Stomach (tissue), 4 donors: ENCODE data around the gene BRPF1.

ENCODE experiments used
- EP300 ChIP-seq: sonication (generic); formaldehyde crosslinking; IDR thresholded peaks from one replicate; pipeline ENCODE4 v1.6.1; 2017; ENCODE audit warnings: antibody characterized with exemption
- POLR2A ChIP-seq, 4 donors: fragments of 450-650 bp; IDR thresholded peaks; one replicate each; pipeline ENCODE4 v1.6.1; 2016; ENCODE audit warnings: antibody characterized with exemption in 4 of 4, control low read depth in 2 of 4, mild to moderate bottlenecking in 1 of 4, moderate library complexity in 1 of 4
- POLR2AphosphoS5 ChIP-seq, 3 donors: sonication (generic); formaldehyde crosslinking; IDR thresholded peaks; one replicate each; pipeline ENCODE4 v1.6.1; 2016; ENCODE audit warnings: antibody characterized with exemption in 3 of 3
- TF ChIP-seq, protein P1 (sequence below), 7 experiments: fragments of 450-650 bp in 4 of 7; fragments of 200-600 bp in 3 of 7; sonication (generic) in 3 of 7; IDR thresholded peaks; one replicate each; pipeline ENCODE4 v1.5.1; 2016 to 2019; ENCODE audit warnings: antibody characterized with exemption in 7 of 7, control low read depth in 2 of 7, mild to moderate bottlenecking in 1 of 7

DNA sequence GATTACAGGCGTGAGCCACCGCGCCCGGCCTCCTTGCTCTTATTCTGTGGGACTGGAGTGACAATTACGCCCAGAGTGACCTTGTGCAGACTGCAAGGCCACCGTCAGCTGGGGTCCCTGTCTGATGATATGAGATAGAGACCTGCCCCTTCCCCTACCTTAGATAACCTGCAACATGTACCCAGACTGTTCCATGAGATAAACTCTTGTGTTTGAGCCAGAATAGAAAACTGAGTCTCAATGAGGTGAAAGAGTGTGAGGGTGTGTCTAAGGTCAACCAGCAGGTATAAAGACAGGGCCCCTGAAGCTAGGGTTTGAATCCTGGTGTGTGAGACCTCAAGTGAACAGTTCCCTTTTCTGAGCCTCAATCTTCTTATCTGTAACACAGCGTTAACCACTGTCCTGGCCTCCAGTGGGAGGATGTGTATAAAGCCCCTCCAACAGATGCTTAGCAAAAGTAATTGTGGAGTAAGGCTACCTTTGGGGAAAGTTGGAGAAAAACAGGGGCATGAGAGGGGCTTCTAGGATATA, 54.7 kb downstream of the BRPF1 start:
- TF ChIP-seq, protein P1, sequence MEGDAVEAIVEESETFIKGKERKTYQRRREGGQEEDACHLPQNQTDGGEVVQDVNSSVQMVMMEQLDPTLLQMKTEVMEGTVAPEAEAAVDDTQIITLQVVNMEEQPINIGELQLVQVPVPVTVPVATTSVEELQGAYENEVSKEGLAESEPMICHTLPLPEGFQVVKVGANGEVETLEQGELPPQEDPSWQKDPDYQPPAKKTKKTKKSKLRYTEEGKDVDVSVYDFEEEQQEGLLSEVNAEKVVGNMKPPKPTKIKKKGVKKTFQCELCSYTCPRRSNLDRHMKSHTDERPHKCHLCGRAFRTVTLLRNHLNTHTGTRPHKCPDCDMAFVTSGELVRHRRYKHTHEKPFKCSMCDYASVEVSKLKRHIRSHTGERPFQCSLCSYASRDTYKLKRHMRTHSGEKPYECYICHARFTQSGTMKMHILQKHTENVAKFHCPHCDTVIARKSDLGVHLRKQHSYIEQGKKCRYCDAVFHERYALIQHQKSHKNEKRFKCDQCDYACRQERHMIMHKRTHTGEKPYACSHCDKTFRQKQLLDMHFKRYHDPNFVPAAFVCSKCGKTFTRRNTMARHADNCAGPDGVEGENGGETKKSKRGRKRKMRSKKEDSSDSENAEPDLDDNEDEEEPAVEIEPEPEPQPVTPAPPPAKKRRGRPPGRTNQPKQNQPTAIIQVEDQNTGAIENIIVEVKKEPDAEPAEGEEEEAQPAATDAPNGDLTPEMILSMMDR (IDR thresholded peaks at IDR 0.05), result no peak
- TF ChIP-seq EP300, result no peak
- TF ChIP-seq POLR2A (IDR thresholded peaks at IDR 0.05), result no peak
- no peak for TF ChIP-seq POLR2AphosphoS5 (IDR thresholded peaks at IDR 0.05)
